Heart right ventricle (tissue), 16 donors: Measurements from ENCODE around the gene RNU1-3. TPM values are rescaled to one million over a fixed set of nuclear protein-coding genes. Genes with fewer than 3 reads are reported as not detected.

Source experiments
- ATAC-seq, 8 donors: fragments of 200-7000 bp; cut with Tn5 transposase; one replicate each; pipeline ENCODE4 v1.9.1; 2020; ENCODE audit warnings: mild to moderate bottlenecking in 8 of 8, moderate library complexity in 8 of 8, moderate number of reproducible peaks in 1 of 8
- DNase-seq, 2 donors: peaks; one replicate each; pipeline ENCODE4 v3.0.0-alpha.2; 2020
- H3K27ac ChIP-seq, 10 donors: fragments of 200-600 bp; sonication (generic) in 2 of 10; one replicate each; pipeline versions ENCODE4 v1.5.0 to v1.8.0; 2020 to 2022; ENCODE audit warnings: mild to moderate bottlenecking in 3 of 10
- H3K27me3 ChIP-seq, 7 donors: fragments of 200-600 bp; one replicate each; pipeline ENCODE4 v1.8.0; 2021 to 2022; ENCODE audit warnings: mild to moderate bottlenecking in 2 of 7
- H3K36me3 ChIP-seq, 9 donors: fragments of 200-600 bp; sonication (generic) in 1 of 9; one replicate each; pipeline versions ENCODE4 v1.5.0 to v1.8.0; 2020 to 2022; ENCODE audit warnings: mild to moderate bottlenecking in 2 of 9
- H3K4me1 ChIP-seq, 9 donors: fragments of 200-600 bp; sonication (generic) in 1 of 9; one replicate each; pipeline versions ENCODE4 v1.5.0 to v1.8.0; 2020 to 2022; ENCODE audit warnings: mild to moderate bottlenecking in 4 of 9
- H3K4me3 ChIP-seq, 10 donors: fragments of 200-600 bp; sonication (generic) in 2 of 10; one replicate each; pipeline versions ENCODE4 v1.5.0 to v1.8.0; 2020 to 2022; ENCODE audit warnings: mild to moderate bottlenecking in 7 of 10, moderate library complexity in 2 of 10
- H3K9me3 ChIP-seq, 11 donors: fragments of 200-600 bp in 10 of 11; sonication (generic) in 2 of 11; one replicate each; pipeline versions ENCODE4 v1.5.0 to v1.8.0; 2013 to 2022; ENCODE audit warnings: mild to moderate bottlenecking in 2 of 11, control low read depth in 1 of 11, moderate library complexity in 1 of 11
- CTCF ChIP-seq, 9 donors: fragments of 200-600 bp; sonication (generic) in 2 of 9; IDR thresholded peaks; one replicate each; pipeline versions ENCODE4 v1.5.0 to v1.8.0; 2021 to 2022; ENCODE audit warnings: antibody characterized with exemption in 9 of 9, mild to moderate bottlenecking in 5 of 9, moderate library complexity in 1 of 9
- WGBS, 2 donors: extraction: QIAGEN DNeasy Blood & Tissue Kit; methylation state at CpG; one replicate each; pipeline ENCODE4 v1.1.7; 2013; ENCODE audit warnings: inconsistent platforms in 1 of 2; 5-methylcytosine and 5-hydroxymethylcytosine counted together
- intact Hi-C, 10 donors: fragments of 100-400 bp; cut with DNase I; formaldehyde crosslinking; loops; one replicate each; pipeline versions ENCODE4 v1.11.1 to v1.14.2; 2022
- polyA plus RNA-seq, 2 donors: library from polyadenylated mRNA; stranded (reverse); fragments of 200-250 nt; gene quantifications; one replicate each; pipeline ENCODE4 v1.2.3, GENCODE V29; 2013
- total RNA-seq, 10 donors: library from RNA; stranded (reverse); fragmentation: NEBNext Ultra II Directional in 3 of 10; extraction: Animal tissue kit (Norgen Biotek cat#: 25700) in 3 of 10; gene quantifications; one replicate each; pipeline versions ENCODE4 v1.2.1 to v1.2.4, GENCODE V29; 2021 to 2023
- donor health status: Arrhythmogenic right ventricular cardiomyopathy.
- donor health status: ischemic (EF 13 %, LVEDD 7.1; RV severe dilation, severe dysfunction).
- donor health status: healthy with polysubstance abuse.
- donor health status: DM: no; HTN: yes; CAD: no.
- donor health status: DM: no; HTN: no; CAD: no.
- donor health status: ischemic (EF 25% LVEDD 6.9; RV normal size, moderate dysfunction).
- donor health status: ischemic (EF 25% LVEDD 5.7; RV mildly dilated, moderate dysfunction).
- donor health status: healthy.
- donor health status: DM: yes; HTN: yes; CAD: no.
- donor health status: Ischemic cardiomyopathy.
- donor health status: ischemic (EF 35%, LVEDD 5.7; RV mildly dilated, moderate dysfunction).
- donor health status: nonischemic (EF 11% LVEDD 7.7; RV severe dilation, severe dysfunction).
- donor health status: DM: yes; HTN: yes; CAD: no.
- donor health status: PGD.
- donor health status: ischemic (EF 29% LVEDD 5.4; RV normal size, mild dysfunction).
- donor health status: nonischemic (EF 23%, LVEDD 6.1; RV moderate dilation, normal function).

Gene RNU1-3
- total and polyA plus RNA-seq, 12 donors, result 635 to 5,242 (median 1,949) TPM; not detected in 2

DNA sequence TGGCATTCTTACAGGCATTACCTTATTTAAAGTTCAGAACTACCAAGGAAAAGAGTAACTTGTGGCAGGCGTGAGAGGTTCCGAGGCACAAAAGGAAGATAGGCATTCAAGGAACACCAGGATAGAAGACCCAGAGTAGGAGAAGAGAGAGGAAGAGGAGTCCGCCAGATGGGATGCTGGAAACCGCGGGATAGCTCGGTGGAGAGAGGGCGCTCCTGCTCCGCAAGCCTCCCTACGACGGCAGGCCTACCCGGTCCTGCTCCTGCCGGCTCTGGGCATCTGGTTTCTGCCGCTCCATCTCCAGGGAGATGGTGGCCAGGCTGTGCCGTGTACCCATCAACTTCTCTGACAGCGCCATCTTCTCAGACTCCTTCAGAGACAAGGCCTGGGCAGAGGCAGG, 48.0 kb downstream of the RNU1-3 start:
- TF ChIP-seq CTCF (IDR thresholded peaks at IDR 0.05), result no peak
- Histone ChIP-seq H3K4me3 (no peak overlapping the region), H3K27me3 (peaks cover 0 to 14% (median 0%) of the 10 kb centered on the region in 7 donors), H3K27ac (no peak overlapping the region), H3K36me3 (peaks cover 0 to 64% (median 26%) of the 10 kb centered on the region in 9 donors), H3K4me1 (peaks cover 0 to 10% (median 4%) of the 10 kb centered on the region in 9 donors), H3K9me3 (no peaks in the 10 kb centered on the region)
- DNase-seq (peak in 1 of 2 donors; percentile 2), ATAC-seq (peak in 1 of 8 donors; percentile 1)
- WGBS, 2 donors, result 77 to 78% methylated on average over 15 of the region's 15 CpGs
- intact Hi-C loops, result loop anchor here in 1 of 10 donors (10.0 kb wide), 2 partner anchors 104 to 306 kb away; partner anchors contain the start of genes CROCC and RNU1-1

DNA sequence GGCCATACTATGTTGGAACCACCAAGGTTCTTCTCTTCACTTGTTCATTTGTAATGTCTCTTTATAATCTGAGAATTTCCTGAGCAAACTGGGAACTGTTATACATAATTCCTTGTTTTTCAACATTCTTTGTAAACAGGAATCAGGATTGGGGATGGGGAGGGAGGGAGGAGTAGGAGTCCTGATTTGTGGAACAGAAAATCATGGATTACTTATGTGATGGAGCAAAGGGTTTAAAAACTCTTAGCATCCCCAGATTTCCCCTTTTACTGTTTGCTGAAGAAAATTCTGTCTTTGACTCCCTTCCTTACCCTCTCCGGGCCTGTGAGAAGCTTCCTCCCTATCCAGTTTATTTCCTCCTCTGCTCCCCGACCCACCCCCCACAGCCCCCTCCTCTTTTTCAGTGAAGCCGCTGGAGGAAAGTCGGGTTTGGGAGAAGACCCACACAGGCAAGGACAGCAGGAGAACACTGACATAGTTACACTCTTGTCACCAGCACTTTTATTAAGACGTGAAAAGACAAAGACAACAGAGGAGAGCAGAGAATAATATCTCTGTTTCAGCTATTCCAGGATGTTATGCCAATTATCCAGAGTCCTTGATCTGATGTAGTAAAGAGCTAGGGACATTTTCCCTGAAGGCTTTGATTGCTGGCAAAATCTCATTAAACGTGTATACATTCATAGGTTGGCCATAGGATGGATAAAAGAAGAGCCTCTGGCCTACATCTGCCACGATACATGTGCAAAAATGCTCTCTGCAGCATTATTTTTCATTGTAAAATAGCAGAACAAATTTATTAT, 48.8 kb downstream of the RNU1-3 start:
- Histone ChIP-seq H3K9me3 (no peaks in the 10 kb centered on the region), H3K27ac (no peak overlapping the region), H3K36me3 (peaks cover 0 to 56% (median 18%) of the 10 kb centered on the region in 9 donors), H3K4me1 (peaks cover 0 to 14% (median 7%) of the 10 kb centered on the region in 9 donors), H3K27me3 (peaks cover 0 to 21% (median 0%) of the 10 kb centered on the region in 7 donors), H3K4me3 (no peak overlapping the region)
- DNase-seq, result peak in 1 of 2 donors; percentile 3
- ATAC-seq, result no peak
- no peak for TF ChIP-seq CTCF (IDR thresholded peaks at IDR 0.05)
- intact Hi-C loops, result loop anchor here in 1 of 10 donors (10.0 kb wide), 2 partner anchors 103 to 307 kb away; partner anchors contain the start of genes CROCC and RNU1-1
- 74 to 75% methylated on average over 7 of the region's 7 CpGs for WGBS, 2 donors

DNA sequence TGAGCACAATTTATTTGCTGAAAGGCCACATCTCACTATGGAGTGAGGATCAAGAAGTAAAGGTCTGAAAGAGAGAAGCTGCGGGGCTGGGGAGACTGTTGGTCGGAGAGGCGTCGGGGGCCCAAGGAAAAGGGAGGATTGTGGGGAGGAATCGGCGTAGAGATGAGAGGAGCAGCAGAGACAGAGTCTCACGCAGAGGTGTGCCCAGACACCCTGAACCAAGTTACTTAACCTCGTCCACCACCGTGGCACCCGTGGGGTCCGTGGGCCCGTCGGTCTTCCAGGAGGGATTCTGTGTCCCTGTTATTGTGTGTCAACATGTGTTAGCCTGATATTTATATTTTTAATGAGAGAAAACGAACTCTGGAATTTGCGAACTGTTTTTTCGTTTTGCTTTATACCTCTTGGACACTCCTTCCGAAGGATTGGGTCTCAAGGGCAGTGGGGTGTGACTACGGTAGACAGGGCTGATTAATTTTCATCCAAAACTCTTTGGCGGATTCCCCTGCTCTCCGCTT, 49.6 kb downstream of the RNU1-3 start:
- 92 to 93% methylated on average over 20 of the region's 20 CpGs for WGBS, 2 donors
- peaks cover 0 to 29% (median 0%) of the 10 kb centered on the region in 7 donors for H3K27me3 ChIP-seq
- ATAC-seq, result no peak
- no peak overlapping the region for H3K27ac ChIP-seq
- peaks cover 4 to 22% (median 14%) of the 10 kb centered on the region in 9 donors for H3K4me1 ChIP-seq
- no peak for TF ChIP-seq CTCF (IDR thresholded peaks at IDR 0.05)
- H3K36me3 ChIP-seq, result peaks cover 0 to 48% (median 10%) of the 10 kb centered on the region in 9 donors
- H3K9me3 ChIP-seq, result no peaks in the 10 kb centered on the region
- no peak overlapping the region for H3K4me3 ChIP-seq
- intact Hi-C loops, result loop anchor here in 1 of 10 donors (10.0 kb wide), 2 partner anchors 102 to 308 kb away; partner anchors contain the start of genes CROCC and RNU1-1
- peak in 1 of 2 donors; percentile 10 for DNase-seq

Other genes starting within 250 kb of the RNU1-3 start
- gene SPATA21, start 229.5 kb downstream of the RNU1-3 start, total RNA-seq, result not detected
- gene SPATA21, start 229.5 kb downstream of the RNU1-3 start, polyA plus RNA-seq, result under 1 TPM; 0.15 to 0.20 TPM
- 10 to 100 TPM in 8 of 10 donors, 1 to 10 TPM in 2; 7.9 to 34.0 (median 11.7) TPM for gene NECAP2, start 226.2 kb downstream of the RNU1-3 start, total RNA-seq
- 10 to 100 TPM; 17.4 to 18.7 TPM for gene NECAP2, start 226.2 kb downstream of the RNU1-3 start, polyA plus RNA-seq
- gene RNU1-1, start 152.7 kb downstream of the RNU1-3 start, total RNA-seq, result 1,000 to 10,000 TPM in 8 of 10 donors, 100 to 1,000 TPM in 2; 635 to 5,242 (median 1,949) TPM
- gene RNU1-1, start 152.7 kb downstream of the RNU1-3 start, polyA plus RNA-seq, result not detected
- 10 to 100 TPM in 7 of 10 donors, 1 to 10 TPM in 3; 6.0 to 15.2 (median 12.2) TPM for gene NBPF1, start 53.4 kb downstream of the RNU1-3 start, total RNA-seq
- 1 to 10 TPM; 2.8 to 5.6 TPM for gene NBPF1, start 53.4 kb downstream of the RNU1-3 start, polyA plus RNA-seq
- gene RNU1-4, start 73.6 kb upstream of the RNU1-3 start, total RNA-seq, result 1,000 to 10,000 TPM in 8 of 10 donors, 100 to 1,000 TPM in 2; 635 to 5,242 (median 1,949) TPM
- gene RNU1-4, start 73.6 kb upstream of the RNU1-3 start, polyA plus RNA-seq, result not detected
- gene RNU1-2, start 229.0 kb upstream of the RNU1-3 start, total RNA-seq, result 1,000 to 10,000 TPM in 8 of 10 donors, 100 to 1,000 TPM in 2; 635 to 5,242 (median 1,949) TPM
- not detected for gene RNU1-2, start 229.0 kb upstream of the RNU1-3 start, polyA plus RNA-seq